CMK (cell line): ENCODE measurements around the gene HTR2A.
A peak's percentile ranks its signal among the peaks of the same experiment; 100 is the strongest.
"Not testable (repeated sequence)": the region's sequence is repeated elsewhere in the genome, so short reads cannot be mapped to it uniquely, and the experiment has no call there.

ENCODE experiments used
- DNase-seq: peaks from one replicate; pipeline ENCODE4 v3.0.0-alpha.2; 2010; ENCODE audit warnings: low read depth

HTR2A gene

GRCh38 chr13:46804921-46805320 is 91.9 kb downstream of the HTR2A start:
- not testable (repeated sequence) for DNase-seq

GRCh38 chr13:46804391-46804815 is 92.5 kb downstream of the HTR2A start:
- DNase-seq: no peak

GRCh38 chr13:46803586-46803985 is 93.3 kb downstream of the HTR2A start:
- DNase-seq: no peak

- no peak for DNase-seq
Measured at GRCh38 chr13:46801858-46802257, 95.0 kb downstream of the HTR2A start.

GRCh38 chr13:46799139-46799538 is 97.7 kb downstream of the HTR2A start:
- no peak for DNase-seq

- no peak for DNase-seq
Measured at GRCh38 chr13:46797501-46798237, 99.2 kb downstream of the HTR2A start.

- peak; percentile 44 for DNase-seq
Measured at GRCh38 chr13:46796515-46797474, 100.1 kb downstream of the HTR2A start, which contains the start of gene ESD. TSS of gene ESD (minus strand) at chr13:46797161. CDS start at chr13:46791413, 5,748 bp downstream.

- no peak for DNase-seq
Measured at GRCh38 chr13:46796129-46796514, 100.7 kb downstream of the HTR2A start.

GRCh38 chr13:46795321-46795720 is 101.5 kb downstream of the HTR2A start:
- DNase-seq: no peak

GRCh38 chr13:46783504-46783903 is 113.3 kb downstream of the HTR2A start:
- no peak for DNase-seq

- DNase-seq: no peak
Measured at GRCh38 chr13:46782691-46783090, 114.2 kb downstream of the HTR2A start.

GRCh38 chr13:46782066-46782465 is 114.8 kb downstream of the HTR2A start:
- no peak for DNase-seq
